Hematopoietic multipotent progenitor cell treated with erythropoietin and hydrocortisone succinate and interleukin-3 and kit ligand, for 15 days (in vitro differentiated cells): ENCODE data around the gene TMPRSS4.

Experiments used
- DNase-seq: peaks from one replicate; pipeline ENCODE4 v3.0.0-alpha.2; 2015; ENCODE audit warnings: low spot score

TMPRSS4 gene

GRCh38 chr11:118106789-118107335, 30.0 kb downstream of the TMPRSS4 start:
- DNase-seq: no peak

GRCh38 chr11:118108513-118108912, 31.6 kb downstream of the TMPRSS4 start:
- DNase-seq: no peak

GRCh38 chr11:118109231-118109630, 32.4 kb downstream of the TMPRSS4 start:
- no peak for DNase-seq

- no peak for DNase-seq
These were observed 34.3 kb downstream of the TMPRSS4 start for GRCh38 chr11:118111019-118111743.

GRCh38 chr11:118111744-118112035, 34.8 kb downstream of the TMPRSS4 start:
- DNase-seq: no peak

- no peak for DNase-seq
These were observed 36.0 kb downstream of the TMPRSS4 start for GRCh38 chr11:118112711-118113430.

- no peak for DNase-seq
These were observed 37.4 kb downstream of the TMPRSS4 start for GRCh38 chr11:118114266-118114665.

- DNase-seq: no peak
These were observed 38.2 kb downstream of the TMPRSS4 start for GRCh38 chr11:118115048-118115447.

GRCh38 chr11:118117790-118118601, 41.1 kb downstream of the TMPRSS4 start:
- DNase-seq: no peak

GRCh38 chr11:118120793-118121192, 43.9 kb downstream of the TMPRSS4 start:
- no peak for DNase-seq

GRCh38 chr11:118124929-118125535, 48.2 kb downstream of the TMPRSS4 start:
- DNase-seq: no peak

- no peak for DNase-seq
These were observed 49.4 kb downstream of the TMPRSS4 start for GRCh38 chr11:118126082-118126838.

- DNase-seq: no peak
These were observed 51.4 kb downstream of the TMPRSS4 start for GRCh38 chr11:118128310-118128709.

GRCh38 chr11:118128721-118129470, 52.0 kb downstream of the TMPRSS4 start:
- DNase-seq: no peak

- DNase-seq: no peak
These were observed 52.7 kb downstream of the TMPRSS4 start for GRCh38 chr11:118129471-118130172.

- no peak for DNase-seq
These were observed 55.7 kb downstream of the TMPRSS4 start for GRCh38 chr11:118132385-118133151.

- DNase-seq: no peak
These were observed 56.9 kb downstream of the TMPRSS4 start for GRCh38 chr11:118133816-118134215.

GRCh38 chr11:118135051-118135795, 58.3 kb downstream of the TMPRSS4 start:
- no peak for DNase-seq

- DNase-seq: no peak
These were observed 58.9 kb downstream of the TMPRSS4 start for GRCh38 chr11:118135796-118136165.
